HCT116 (cell line): ENCODE measurements around the gene HPDL. TPM values are rescaled to one million over a fixed set of nuclear protein-coding genes. Genes with fewer than 3 reads are reported as not detected.

Experiments
- ATAC-seq: fragments of 200-7000 bp; cut with Tn5 transposase; 2 replicates; pipeline ENCODE4 v1.9.1; 2020; ENCODE audit warnings: mild to moderate bottlenecking, moderate library complexity
- BruUV-seq: library from RNA; stranded (reverse); fragments of 400-500 nt; replicated peaks from 2 replicates; lab custom pipeline; 2021; lab: Mats Ljungman, UMichigan
- CTCF ChIA-PET: fragments of 300-600 bp; sonication (Branson Sonifier 250); formaldehyde crosslinking; loops from one replicate; lab custom pipeline; 2021; ENCODE audit warnings: antibody characterized with exemption; lab: Charles Lee
- POLR2A ChIA-PET: fragments of 300-600, 350-600 bp; sonication (Branson Sonifier 250); formaldehyde crosslinking; loops from one replicate; lab custom pipeline; 2021; ENCODE audit warnings: antibody characterized with exemption; lab: Charles Lee
- RAD21 ChIA-PET, 2 experiments: fragments of 300-600 bp; sonication (Branson Sonifier 250); formaldehyde crosslinking; loops; one replicate each; lab custom pipeline; 2023; ENCODE audit warnings: low total read pairs in 2 of 2; ENCODE audit not compliant: uncharacterized antibody in 2 of 2, unreplicated experiment in 2 of 2, low non-redundant PET in 1 of 2; lab: Charles Lee
- DNase-seq: peaks from one replicate; pipeline ENCODE4 v3.0.0-alpha.2; 2010; ENCODE audit warnings: low read depth, low spot score
- H2AFZ ChIP-seq: fragments of 200-600 bp; shearing (Covaris generic), sonication (generic); 2 replicates; pipeline ENCODE4 v1.6.1; 2017; ENCODE audit warnings: low read depth, mixed run types, mixed read lengths, antibody characterized with exemption, low read length; ENCODE audit not compliant: poor library complexity, severe bottlenecking
- H3K27ac ChIP-seq: 2 replicates; pipeline ENCODE4 v1.5.1; 2012; ENCODE audit warnings: low read depth, low read length
- H3K27me3 ChIP-seq: fragments of 200-600 bp; sonication (generic); 2 replicates; pipeline ENCODE4 v1.6.1; 2016; ENCODE audit warnings: mixed run types, low read length, mixed read lengths; ENCODE audit not compliant: insufficient read depth
- H3K36me3 ChIP-seq, 2 experiments: fragments of 200-500 bp in 1 of 2; fragments of 200-600 bp in 1 of 2; sonication (Bioruptor generic) in 1 of 2; sonication (generic) in 1 of 2; 2 replicates each; pipeline versions ENCODE4 v1.5.1 to v1.6.1; 2014 to 2016; ENCODE audit warnings: low read length in 2 of 2, inconsistent platforms in 1 of 2, mixed read lengths in 1 of 2, mixed run types in 1 of 2; ENCODE audit not compliant: insufficient read depth in 2 of 2, control insufficient read depth in 1 of 2
- H3K4me1 ChIP-seq, 2 experiments: fragments of 200-600 bp in 1 of 2; sonication (generic) in 1 of 2; 2 replicates each; pipeline versions ENCODE4 v1.5.1 to v1.6.1; 2012 to 2017; ENCODE audit warnings: low read length in 2 of 2, inconsistent platforms in 1 of 2, mild to moderate bottlenecking in 1 of 2, mixed read lengths in 1 of 2, mixed run types in 1 of 2, moderate library complexity in 1 of 2; ENCODE audit not compliant: insufficient read depth in 2 of 2, control insufficient read depth in 1 of 2
- H3K4me2 ChIP-seq: fragments of 200-600 bp; sonication (generic); 2 replicates; pipeline ENCODE4 v1.6.1; 2017; ENCODE audit warnings: mixed run types, low read length, mixed read lengths
- H3K4me3 ChIP-seq, 2 experiments: fragments of 200-600 bp in 1 of 2; sonication (generic) in 1 of 2; replicated peaks in 1 of 2; 2 replicates each; pipeline ENCODE4 v1.5.1; 2011 to 2016; ENCODE audit warnings: low read length in 2 of 2, control low read depth in 1 of 2, low read depth in 1 of 2, mild to moderate bottlenecking in 1 of 2, mixed read lengths in 1 of 2, mixed run types in 1 of 2
- H3K79me2 ChIP-seq: fragments of 200-600 bp; sonication (generic); 2 replicates; pipeline ENCODE4 v1.6.1; 2017; ENCODE audit warnings: mild to moderate bottlenecking, mixed run types, low read length, moderate library complexity, mixed read lengths; ENCODE audit not compliant: insufficient read depth
- H3K9ac ChIP-seq: fragments of 200-600 bp; sonication (generic); 2 replicates; pipeline ENCODE4 v1.6.1; 2016; ENCODE audit warnings: low read length, mixed read lengths
- H3K9me2 ChIP-seq: fragments of 200-600 bp; sonication (generic), shearing (Covaris generic); 2 replicates; pipeline ENCODE4 v1.6.1; 2017; ENCODE audit warnings: mixed run types, mild to moderate bottlenecking, moderate library complexity; ENCODE audit not compliant: insufficient read depth
- H3K9me3 ChIP-seq, 2 experiments: fragments of 200-500 bp in 1 of 2; fragments of 200-600 bp in 1 of 2; sonication (Bioruptor generic) in 1 of 2; sonication (generic) in 1 of 2; 2 replicates each; pipeline ENCODE4 v1.6.1; 2014 to 2017; ENCODE audit warnings: low read length in 2 of 2, mixed read lengths in 2 of 2, inconsistent platforms in 1 of 2, low read depth in 1 of 2, mild to moderate bottlenecking in 1 of 2, mixed run types in 1 of 2, moderate library complexity in 1 of 2; ENCODE audit not compliant: control insufficient read depth in 1 of 2, insufficient read depth in 1 of 2
- H4K20me1 ChIP-seq: fragments of 200-600 bp; sonication (generic), shearing (Covaris generic); 2 replicates; pipeline ENCODE4 v1.6.1; 2017; ENCODE audit warnings: mixed run types, mild to moderate bottlenecking, moderate library complexity; ENCODE audit not compliant: insufficient read depth
- CEBPB ChIP-seq: IDR thresholded peaks from 2 replicates; pipeline ENCODE4 v1.6.1; 2012; ENCODE audit warnings: low read depth
- EGR1 ChIP-seq: IDR thresholded peaks from 2 replicates; pipeline ENCODE4 v1.6.1; 2012; ENCODE audit warnings: low read depth
- ELF1 ChIP-seq: IDR thresholded peaks from 2 replicates; pipeline ENCODE4 v1.6.1; 2012; ENCODE audit warnings: low read depth, borderline replicate concordance
- EZH2 ChIP-seq: fragments of 200-600 bp; sonication (generic); IDR thresholded peaks from 2 replicates; pipeline ENCODE4 v1.6.1; 2017; ENCODE audit warnings: antibody characterized with exemption, mixed run types
- EZH2phosphoT487 ChIP-seq: fragments of 200-600 bp; IDR thresholded peaks from 2 replicates; pipeline ENCODE4 v1.6.1; 2018; ENCODE audit warnings: antibody characterized with exemption, borderline replicate concordance
- FOSL1 ChIP-seq: IDR thresholded peaks from 2 replicates; pipeline ENCODE4 v1.6.1; 2012; ENCODE audit warnings: low read depth
- POLR2A ChIP-seq: IDR thresholded peaks from 2 replicates; pipeline ENCODE4 v1.7.0; 2011; ENCODE audit warnings: borderline replicate concordance; ENCODE audit not compliant: insufficient read depth, insufficient read length; ENCODE audit errors: extremely low read depth
- POLR2AphosphoS5 ChIP-seq: IDR thresholded peaks from 2 replicates; pipeline ENCODE4 v1.6.1; 2011; ENCODE audit warnings: mild to moderate bottlenecking, low read depth, low read length, moderate library complexity
- SIN3A ChIP-seq: IDR thresholded peaks from 2 replicates; pipeline ENCODE4 v1.6.1; 2012; ENCODE audit warnings: low read depth
- SRF ChIP-seq: IDR thresholded peaks from 2 replicates; pipeline ENCODE4 v1.6.1; 2012; ENCODE audit warnings: low read depth
- TCF7L2 ChIP-seq: IDR thresholded peaks from 2 replicates; pipeline ENCODE4 v1.7.0; 2011; ENCODE audit warnings: borderline replicate concordance, inconsistent platforms; ENCODE audit not compliant: insufficient read depth, insufficient read length; ENCODE audit errors: extremely low read depth
- ZFX ChIP-seq: fragments of 450-650 bp; IDR thresholded peaks from 2 replicates; pipeline ENCODE4 v1.6.1; 2017
- intact Hi-C: fragments of 100-400 bp; cut with micrococcal nuclease; formaldehyde crosslinking; loops from 2 replicates; pipeline ENCODE4 v1.10.0; 2022
- total RNA-seq: library from RNA; stranded (reverse); gene quantifications from one replicate; pipeline ENCODE4 v1.2.1, GENCODE V29; 2021; ENCODE audit not compliant: unreplicated experiment
- TF ChIP-seq, protein P1 (sequence below): IDR thresholded peaks from 2 replicates; pipeline ENCODE4 v1.6.1; 2012; ENCODE audit warnings: low read depth
- TF ChIP-seq, protein P2 (sequence below), 3 experiments: fragments of 200-600 bp in 1 of 3; sonication (generic) in 1 of 3; IDR thresholded peaks in 2 of 3; conservative IDR thresholded peaks in 1 of 3; 2 replicates each; pipeline ENCODE4 v1.5.1; 2012 to 2017; ENCODE audit warnings: low read depth in 2 of 3, low read length in 2 of 3, antibody characterized with exemption in 1 of 3, borderline replicate concordance in 1 of 3, control low read depth in 1 of 3, mild to moderate bottlenecking in 1 of 3, mixed read lengths in 1 of 3, mixed run types in 1 of 3, moderate library complexity in 1 of 3; ENCODE audit not compliant: insufficient read depth in 1 of 3

Gene HPDL
- total RNA-seq, 1 experiment from 2014 or later, result not detected

DNA sequence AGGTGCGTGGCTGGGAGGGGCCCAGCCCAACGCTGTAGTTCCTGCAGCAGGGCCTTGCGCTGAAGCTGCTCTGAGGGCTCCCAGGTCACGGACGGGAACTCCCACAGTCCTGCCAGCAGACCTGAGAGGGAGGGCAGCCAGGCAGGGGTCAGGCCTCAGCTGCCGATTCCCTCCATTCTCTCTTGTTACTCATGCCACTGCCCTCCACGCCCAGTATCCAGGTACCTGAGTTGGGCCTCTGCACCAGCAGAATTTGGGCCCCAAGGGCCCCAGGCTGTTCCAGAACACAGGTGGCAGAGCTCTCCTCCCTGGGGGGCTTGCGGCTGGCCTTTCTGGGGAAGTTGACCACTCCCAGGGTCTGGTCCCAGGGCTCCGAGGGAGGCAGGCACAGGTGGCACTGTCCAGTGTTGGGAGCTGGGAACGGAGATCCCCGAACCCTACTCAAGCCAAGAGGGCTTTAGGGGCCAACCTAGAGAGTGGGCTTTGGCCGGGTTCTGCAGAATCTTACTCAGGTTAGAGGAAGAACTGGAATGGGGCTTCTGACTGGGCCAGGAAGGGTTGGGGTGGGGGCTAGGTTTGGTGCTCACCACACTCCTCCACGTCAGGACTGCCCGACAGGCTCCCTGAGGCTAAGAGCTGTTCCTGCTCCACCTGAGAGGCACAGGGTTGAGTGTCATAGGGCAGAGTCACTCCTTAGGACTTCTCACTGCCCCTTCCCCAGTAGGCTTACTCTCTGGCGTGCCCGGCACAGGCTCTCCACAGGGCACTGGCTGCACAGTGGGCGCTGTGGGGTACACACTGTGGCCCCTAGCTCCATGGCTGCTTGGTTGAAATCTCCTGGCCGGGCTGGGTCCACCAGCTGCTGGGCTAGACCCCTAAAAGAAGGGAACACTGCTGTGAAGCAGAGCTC, 5.0 kb downstream of the HPDL start:
- H3K4me3 ChIP-seq, result no peak overlapping the region
- H3K9me2 ChIP-seq, result no peaks in the 10 kb centered on the region
- ChIA-PET RAD21 (no interaction called here), POLR2A (interaction anchor here (0.6 kb wide), 1 partner anchor 28 kb away, joined by 3 read pairs; no protein-coding TSS in a partner anchor), CTCF (no interaction called here)
- H2AFZ ChIP-seq, result no peak overlapping the region
- no peaks in the 10 kb centered on the region for H4K20me1 ChIP-seq
- H3K4me2 ChIP-seq, result no peak overlapping the region
- H3K4me1 ChIP-seq, result peaks cover 10 to 29% of the 10 kb centered on the region in 2 experiments
- no peaks in the 10 kb centered on the region for H3K79me2 ChIP-seq
- H3K9ac ChIP-seq, result no peak overlapping the region
- peaks cover 0 to 5% of the 10 kb centered on the region in 2 experiments; a peak in 1 of 4 replicates for H3K36me3 ChIP-seq
- TF ChIP-seq SIN3A (no peak), EZH2phosphoT487 (no peak), EZH2 (no peak), EGR1 (no peak), TCF7L2 (no peak), ZFX (no peak), FOSL1 (no peak), POLR2AphosphoS5 (no peak), SRF (no peak), ELF1 (no peak), POLR2A (no peak), CEBPB (no peak)
- TF ChIP-seq, protein P1, sequence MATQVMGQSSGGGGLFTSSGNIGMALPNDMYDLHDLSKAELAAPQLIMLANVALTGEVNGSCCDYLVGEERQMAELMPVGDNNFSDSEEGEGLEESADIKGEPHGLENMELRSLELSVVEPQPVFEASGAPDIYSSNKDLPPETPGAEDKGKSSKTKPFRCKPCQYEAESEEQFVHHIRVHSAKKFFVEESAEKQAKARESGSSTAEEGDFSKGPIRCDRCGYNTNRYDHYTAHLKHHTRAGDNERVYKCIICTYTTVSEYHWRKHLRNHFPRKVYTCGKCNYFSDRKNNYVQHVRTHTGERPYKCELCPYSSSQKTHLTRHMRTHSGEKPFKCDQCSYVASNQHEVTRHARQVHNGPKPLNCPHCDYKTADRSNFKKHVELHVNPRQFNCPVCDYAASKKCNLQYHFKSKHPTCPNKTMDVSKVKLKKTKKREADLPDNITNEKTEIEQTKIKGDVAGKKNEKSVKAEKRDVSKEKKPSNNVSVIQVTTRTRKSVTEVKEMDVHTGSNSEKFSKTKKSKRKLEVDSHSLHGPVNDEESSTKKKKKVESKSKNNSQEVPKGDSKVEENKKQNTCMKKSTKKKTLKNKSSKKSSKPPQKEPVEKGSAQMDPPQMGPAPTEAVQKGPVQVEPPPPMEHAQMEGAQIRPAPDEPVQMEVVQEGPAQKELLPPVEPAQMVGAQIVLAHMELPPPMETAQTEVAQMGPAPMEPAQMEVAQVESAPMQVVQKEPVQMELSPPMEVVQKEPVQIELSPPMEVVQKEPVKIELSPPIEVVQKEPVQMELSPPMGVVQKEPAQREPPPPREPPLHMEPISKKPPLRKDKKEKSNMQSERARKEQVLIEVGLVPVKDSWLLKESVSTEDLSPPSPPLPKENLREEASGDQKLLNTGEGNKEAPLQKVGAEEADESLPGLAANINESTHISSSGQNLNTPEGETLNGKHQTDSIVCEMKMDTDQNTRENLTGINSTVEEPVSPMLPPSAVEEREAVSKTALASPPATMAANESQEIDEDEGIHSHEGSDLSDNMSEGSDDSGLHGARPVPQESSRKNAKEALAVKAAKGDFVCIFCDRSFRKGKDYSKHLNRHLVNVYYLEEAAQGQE, result no peak
- TF ChIP-seq, protein P2, sequence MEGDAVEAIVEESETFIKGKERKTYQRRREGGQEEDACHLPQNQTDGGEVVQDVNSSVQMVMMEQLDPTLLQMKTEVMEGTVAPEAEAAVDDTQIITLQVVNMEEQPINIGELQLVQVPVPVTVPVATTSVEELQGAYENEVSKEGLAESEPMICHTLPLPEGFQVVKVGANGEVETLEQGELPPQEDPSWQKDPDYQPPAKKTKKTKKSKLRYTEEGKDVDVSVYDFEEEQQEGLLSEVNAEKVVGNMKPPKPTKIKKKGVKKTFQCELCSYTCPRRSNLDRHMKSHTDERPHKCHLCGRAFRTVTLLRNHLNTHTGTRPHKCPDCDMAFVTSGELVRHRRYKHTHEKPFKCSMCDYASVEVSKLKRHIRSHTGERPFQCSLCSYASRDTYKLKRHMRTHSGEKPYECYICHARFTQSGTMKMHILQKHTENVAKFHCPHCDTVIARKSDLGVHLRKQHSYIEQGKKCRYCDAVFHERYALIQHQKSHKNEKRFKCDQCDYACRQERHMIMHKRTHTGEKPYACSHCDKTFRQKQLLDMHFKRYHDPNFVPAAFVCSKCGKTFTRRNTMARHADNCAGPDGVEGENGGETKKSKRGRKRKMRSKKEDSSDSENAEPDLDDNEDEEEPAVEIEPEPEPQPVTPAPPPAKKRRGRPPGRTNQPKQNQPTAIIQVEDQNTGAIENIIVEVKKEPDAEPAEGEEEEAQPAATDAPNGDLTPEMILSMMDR (IDR thresholded peaks at IDR 0.05 in 2 of 3, conservative IDR thresholded peaks at IDR 0.05 in 1 of 3; ENCODE audit: borderline replicate concordance in 1 of 3, insufficient read depth in 1 of 3, low read depth in 2 of 3, low read length in 2 of 3), result no peak
- DNase-seq (no peak), ATAC-seq (no peak)
- H3K9me3 ChIP-seq, result no peaks in the 10 kb centered on the region
- H3K27me3 ChIP-seq, result no peaks in the 10 kb centered on the region
- no TSS peak for BruUV-seq
- intact Hi-C loops, result no loop called here
- H3K27ac ChIP-seq, result no peak overlapping the region
